ENCODE results near the gene COL5A1.
"Not testable (repeated sequence)": the region's sequence is repeated elsewhere in the genome, so short reads cannot be mapped to it uniquely, and the experiment has no call there.

Gene COL5A1

GRCh38 chr9:134700636-134701350 lies 59.2 kb downstream of the COL5A1 start:
- H3K4me3 ChIP-seq (ENCODE audit: low read length): no peak overlapping the region
- peaks cover 6% of the 10 kb centered on the region; the same call in 1 of the 2 replicates for H3K27me3 ChIP-seq (ENCODE audit: low read depth, low read length)
- TF ChIP-seq CTCF (IDR thresholded peaks at IDR 0.05; ENCODE audit: low read depth, low read length): no peak
- TF ChIP-seq EZH2phosphoT487 (IDR thresholded peaks at IDR 0.05; ENCODE audit: low read depth): no peak
- no peak overlapping the region for H3K9ac ChIP-seq (ENCODE audit: low read length)
- H3K27ac ChIP-seq (ENCODE audit: low read length): no peak overlapping the region
- no peaks in the 10 kb centered on the region for H4K20me1 ChIP-seq (ENCODE audit: insufficient read depth, low read length)
- H3K79me2 ChIP-seq (ENCODE audit: low read length): no peaks in the 10 kb centered on the region
- no peak overlapping the region for H3K4me2 ChIP-seq (ENCODE audit: low read length)
- no peaks in the 10 kb centered on the region for H3K9me3 ChIP-seq (ENCODE audit: insufficient read depth, low read length)
- no peaks in the 10 kb centered on the region for H3K36me3 ChIP-seq (replicated peaks; ENCODE audit: low read depth, low read length)
- peaks cover 3% of the 10 kb centered on the region; the same call in 1 of the 2 replicates for H3K4me1 ChIP-seq (ENCODE audit: low read length)
- no peak overlapping the region for H2AFZ ChIP-seq (ENCODE audit: low read depth, low read length)

- Histone ChIP-seq H3K4me1 (ENCODE audit: low read length) (peaks cover 3% of the 10 kb centered on the region; the same call in 1 of the 2 replicates), H3K27me3 (ENCODE audit: low read depth, low read length) (peaks cover 6% of the 10 kb centered on the region; the same call in 1 of the 2 replicates), H3K9me3 (ENCODE audit: insufficient read depth, low read length) (no peaks in the 10 kb centered on the region), H4K20me1 (ENCODE audit: insufficient read depth, low read length) (no peaks in the 10 kb centered on the region), H3K9ac (ENCODE audit: low read length) (no peak overlapping the region), H3K36me3 (replicated peaks; ENCODE audit: low read depth, low read length) (no peaks in the 10 kb centered on the region), H3K79me2 (ENCODE audit: low read length) (no peaks in the 10 kb centered on the region), H3K4me2 (ENCODE audit: low read length) (no peak overlapping the region), H3K27ac (ENCODE audit: low read length) (no peak overlapping the region), H3K4me3 (ENCODE audit: low read length) (no peak overlapping the region), H2AFZ (ENCODE audit: low read depth, low read length) (no peak overlapping the region)
- TF ChIP-seq CTCF (IDR thresholded peaks at IDR 0.05; ENCODE audit: low read depth, low read length) (no peak), EZH2phosphoT487 (IDR thresholded peaks at IDR 0.05; ENCODE audit: low read depth) (no peak)
These were observed 60.1 kb downstream of the COL5A1 start for GRCh38 chr9:134701581-134702259.

GRCh38 chr9:134702291-134702690 lies 60.7 kb downstream of the COL5A1 start:
- H3K27ac ChIP-seq (ENCODE audit: low read length): no peak overlapping the region
- no peak overlapping the region for H3K9ac ChIP-seq (ENCODE audit: low read length)
- peaks cover 6% of the 10 kb centered on the region; the same call in 1 of the 2 replicates for H3K27me3 ChIP-seq (ENCODE audit: low read depth, low read length)

GRCh38 chr9:134703730-134704114 lies 62.1 kb downstream of the COL5A1 start:
- not testable (repeated sequence) for H2AFZ ChIP-seq (ENCODE audit: low read depth, low read length); H3K27me3 ChIP-seq (ENCODE audit: low read depth, low read length); H3K36me3 ChIP-seq (replicated peaks; ENCODE audit: low read depth, low read length); H3K4me1 ChIP-seq (ENCODE audit: low read length); H3K79me2 ChIP-seq (ENCODE audit: low read length); H3K9me3 ChIP-seq (ENCODE audit: insufficient read depth, low read length); H3K9ac ChIP-seq (ENCODE audit: low read length); H3K4me2 ChIP-seq (ENCODE audit: low read length); H4K20me1 ChIP-seq (ENCODE audit: insufficient read depth, low read length); H3K27ac ChIP-seq (ENCODE audit: low read length); H3K4me3 ChIP-seq (ENCODE audit: low read length)

More at GRCh38 chr9:134702291-134702690, 60.7 kb downstream of the COL5A1 start:
- no peak overlapping the region for H3K4me3 ChIP-seq (ENCODE audit: low read length)
- H4K20me1 ChIP-seq (ENCODE audit: insufficient read depth, low read length): no peaks in the 10 kb centered on the region
- no peaks in the 10 kb centered on the region for H3K9me3 ChIP-seq (ENCODE audit: insufficient read depth, low read length)
- no peak for TF ChIP-seq EZH2phosphoT487 (IDR thresholded peaks at IDR 0.05; ENCODE audit: low read depth)
- H3K79me2 ChIP-seq (ENCODE audit: low read length): no peaks in the 10 kb centered on the region
- H3K4me2 ChIP-seq (ENCODE audit: low read length): no peak overlapping the region
- no peaks in the 10 kb centered on the region for H3K36me3 ChIP-seq (replicated peaks; ENCODE audit: low read depth, low read length)
- peaks cover 3% of the 10 kb centered on the region; the same call in 1 of the 2 replicates for H3K4me1 ChIP-seq (ENCODE audit: low read length)
- H2AFZ ChIP-seq (ENCODE audit: low read depth, low read length): no peak overlapping the region

- H2AFZ ChIP-seq (ENCODE audit: low read depth, low read length): no peak overlapping the region
- peaks cover 6% of the 10 kb centered on the region; the same call in 1 of the 2 replicates for H3K27me3 ChIP-seq (ENCODE audit: low read depth, low read length)
- no peaks in the 10 kb centered on the region for H3K36me3 ChIP-seq (replicated peaks; ENCODE audit: low read depth, low read length)
- TF ChIP-seq EZH2phosphoT487 (IDR thresholded peaks at IDR 0.05; ENCODE audit: low read depth) (no peak), CTCF (IDR thresholded peaks at IDR 0.05; ENCODE audit: low read depth, low read length) (no peak)
- no peak overlapping the region for H3K9ac ChIP-seq (ENCODE audit: low read length)
- no peaks in the 10 kb centered on the region for H3K4me1 ChIP-seq (ENCODE audit: low read length)
- H4K20me1 ChIP-seq (ENCODE audit: insufficient read depth, low read length): no peaks in the 10 kb centered on the region
- H3K79me2 ChIP-seq (ENCODE audit: low read length): no peaks in the 10 kb centered on the region
- H3K4me3 ChIP-seq (ENCODE audit: low read length): no peak overlapping the region
- H3K27ac ChIP-seq (ENCODE audit: low read length): no peak overlapping the region
- H3K4me2 ChIP-seq (ENCODE audit: low read length): no peak overlapping the region
- no peaks in the 10 kb centered on the region for H3K9me3 ChIP-seq (ENCODE audit: insufficient read depth, low read length)
These were observed 62.9 kb downstream of the COL5A1 start for GRCh38 chr9:134704498-134704897.
